Kidney (tissue), 14 donors: ENCODE results near the gene HHAT. TPM values are rescaled to one million over a fixed set of nuclear protein-coding genes. Genes with fewer than 3 reads are reported as not detected.

Experiments
- DNase-seq, 5 donors: peaks; one replicate each; pipeline ENCODE4 v3.0.0-alpha.2; 2013 to 2020
- FAIRE-seq: peaks from 2 replicates; lab custom pipeline; 2012; peaks lifted over from hg19 to GRCh38; lab: Jason Lieb, UNC
- H3K27ac ChIP-seq, 2 donors: one replicate each; pipeline ENCODE4 v1.7.0; 2013; ENCODE audit warnings: low read depth in 2 of 2, low read length in 2 of 2, inconsistent platforms in 1 of 2
- H3K27me3 ChIP-seq: one replicate; pipeline ENCODE4 v1.7.1; 2013; ENCODE audit warnings: low read length, inconsistent platforms; ENCODE audit not compliant: control insufficient read depth, insufficient read depth
- H3K36me3 ChIP-seq, 3 donors: one replicate each; pipeline versions ENCODE4 v1.7.0 to v1.7.1; 2013; ENCODE audit warnings: low read length in 3 of 3, control low read depth in 1 of 3, inconsistent platforms in 1 of 3; ENCODE audit not compliant: insufficient read depth in 3 of 3, control insufficient read depth in 2 of 3
- H3K4me1 ChIP-seq, 3 donors: one replicate each; pipeline versions ENCODE4 v1.7.0 to v1.7.1; 2013; ENCODE audit warnings: low read length in 3 of 3, inconsistent platforms in 1 of 3, low read depth in 1 of 3; ENCODE audit not compliant: control insufficient read depth in 2 of 3, insufficient read depth in 2 of 3
- H3K4me3 ChIP-seq, 3 donors: one replicate each; pipeline versions ENCODE4 v1.7.0 to v1.8.1; 2013; ENCODE audit warnings: low read length in 3 of 3, control low read depth in 1 of 3, inconsistent platforms in 1 of 3
- H3K9ac ChIP-seq, 3 donors: one replicate each; pipeline versions ENCODE4 v1.7.0 to v1.7.1; 2013; ENCODE audit warnings: low read length in 3 of 3, control low read depth in 1 of 3, inconsistent platforms in 1 of 3
- H3K9me3 ChIP-seq, 3 donors: one replicate each; pipeline versions ENCODE4 v1.7.0 to v1.7.1; 2013; ENCODE audit warnings: low read length in 3 of 3, control low read depth in 1 of 3, inconsistent platforms in 1 of 3; ENCODE audit not compliant: control insufficient read depth in 2 of 3, insufficient read depth in 1 of 3
- intact Hi-C: fragments of 100-400 bp; cut with DNase I; formaldehyde crosslinking; loops from one replicate; pipeline ENCODE4 v1.11.1; 2022
- polyA plus RNA-seq: library from polyadenylated mRNA; stranded (reverse); fragments of 350-450 nt; fragmentation: Illumina TruSeq; extraction: RNeasy Lipid Tissue Mini Kit (QIAGEN cat#74804); gene quantifications from one replicate; pipeline ENCODE4 v1.2.3, GENCODE V29; 2014; ENCODE audit warnings: low read depth, low replicate concordance; ENCODE audit not compliant: insufficient read depth
- total RNA-seq: library from RNA; stranded (reverse); fragmentation: NEBNext Ultra II Directional; extraction: Animal tissue kit (Norgen Biotek cat#: 25700); gene quantifications from one replicate; pipeline ENCODE4 v1.2.1, GENCODE V29; 2021
- TF ChIP-seq, protein P1 (sequence below): IDR thresholded peaks from 3 replicates; pipeline ENCODE4 v1.5.1; 2012; ENCODE audit warnings: mild to moderate bottlenecking, moderate library complexity, borderline replicate concordance; ENCODE audit not compliant: insufficient read depth; ENCODE audit errors: extremely low read depth
- donor health status: control.
- donor health status: control.
- donor health status: control.
- donor health status: control.
- donor health status: control.
- donor health status: DM: yes; HTN: yes; CAD: no.
- donor health status: Normal renal cell carcinoma (clear cell type).

HHAT gene
- total and polyA plus RNA-seq, 2 donors from 2014 or later, result 5.5 to 9.7 TPM

DNA sequence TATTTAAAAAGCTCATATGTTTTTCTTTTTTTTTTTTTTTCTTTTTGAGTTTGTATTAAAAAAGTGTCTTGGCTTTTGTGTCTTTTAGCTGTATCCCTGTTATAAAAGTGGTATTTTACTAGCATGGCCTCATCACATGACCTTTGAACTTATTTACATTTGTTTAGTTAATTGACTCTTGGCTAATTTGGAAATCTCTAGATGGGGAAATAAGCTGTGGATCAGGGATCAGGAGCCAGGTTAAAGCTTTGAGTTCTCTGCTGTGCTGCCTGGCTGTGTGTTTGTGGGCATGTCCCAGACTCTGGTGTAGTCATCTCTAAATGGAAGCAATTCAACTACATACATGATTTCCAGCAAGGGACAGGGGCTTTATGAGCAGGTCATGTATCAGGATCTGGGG, 56.5 kb downstream of the HHAT start:
- H3K27ac ChIP-seq, result no peak overlapping the region
- no peaks in the 10 kb centered on the region for H3K27me3 ChIP-seq
- H3K4me3 ChIP-seq, result no peak overlapping the region
- no peaks in the 10 kb centered on the region for H3K36me3 ChIP-seq
- TF ChIP-seq, protein P1, sequence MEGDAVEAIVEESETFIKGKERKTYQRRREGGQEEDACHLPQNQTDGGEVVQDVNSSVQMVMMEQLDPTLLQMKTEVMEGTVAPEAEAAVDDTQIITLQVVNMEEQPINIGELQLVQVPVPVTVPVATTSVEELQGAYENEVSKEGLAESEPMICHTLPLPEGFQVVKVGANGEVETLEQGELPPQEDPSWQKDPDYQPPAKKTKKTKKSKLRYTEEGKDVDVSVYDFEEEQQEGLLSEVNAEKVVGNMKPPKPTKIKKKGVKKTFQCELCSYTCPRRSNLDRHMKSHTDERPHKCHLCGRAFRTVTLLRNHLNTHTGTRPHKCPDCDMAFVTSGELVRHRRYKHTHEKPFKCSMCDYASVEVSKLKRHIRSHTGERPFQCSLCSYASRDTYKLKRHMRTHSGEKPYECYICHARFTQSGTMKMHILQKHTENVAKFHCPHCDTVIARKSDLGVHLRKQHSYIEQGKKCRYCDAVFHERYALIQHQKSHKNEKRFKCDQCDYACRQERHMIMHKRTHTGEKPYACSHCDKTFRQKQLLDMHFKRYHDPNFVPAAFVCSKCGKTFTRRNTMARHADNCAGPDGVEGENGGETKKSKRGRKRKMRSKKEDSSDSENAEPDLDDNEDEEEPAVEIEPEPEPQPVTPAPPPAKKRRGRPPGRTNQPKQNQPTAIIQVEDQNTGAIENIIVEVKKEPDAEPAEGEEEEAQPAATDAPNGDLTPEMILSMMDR, result no peak
- H3K9me3 ChIP-seq, result no peaks in the 10 kb centered on the region
- no peak for DNase-seq
- FAIRE-seq, result no peak
- no peaks in the 10 kb centered on the region for H3K4me1 ChIP-seq
- no peak overlapping the region for H3K9ac ChIP-seq
- intact Hi-C loops, result no loop called here

GRCh38 chr1:210394281-210394821, 65.6 kb downstream of the HHAT start:
- H3K27ac ChIP-seq, result no peak overlapping the region
- H3K36me3 ChIP-seq, result no peaks in the 10 kb centered on the region
- H3K4me1 ChIP-seq, result no peaks in the 10 kb centered on the region
- no peaks in the 10 kb centered on the region for H3K27me3 ChIP-seq
- DNase-seq, result no peak
- TF ChIP-seq, protein P1, result no peak
- H3K9me3 ChIP-seq, result no peaks in the 10 kb centered on the region
- intact Hi-C loops, result no loop called here
- H3K9ac ChIP-seq, result no peak overlapping the region
- FAIRE-seq, result no peak
- H3K4me3 ChIP-seq, result no peak overlapping the region

- no peak overlapping the region for H3K9ac ChIP-seq
- intact Hi-C loops, result no loop called here
- FAIRE-seq (no peak), DNase-seq (no peak)
- no peaks in the 10 kb centered on the region for H3K27me3 ChIP-seq
- H3K9me3 ChIP-seq, result no peaks in the 10 kb centered on the region
- no peak overlapping the region for H3K27ac ChIP-seq
- TF ChIP-seq, protein P1, result no peak
- H3K4me1 ChIP-seq, result no peaks in the 10 kb centered on the region
- no peaks in the 10 kb centered on the region for H3K36me3 ChIP-seq
- no peak overlapping the region for H3K4me3 ChIP-seq
These were observed 67.8 kb downstream of the HHAT start for GRCh38 chr1:210396541-210396940.

DNA sequence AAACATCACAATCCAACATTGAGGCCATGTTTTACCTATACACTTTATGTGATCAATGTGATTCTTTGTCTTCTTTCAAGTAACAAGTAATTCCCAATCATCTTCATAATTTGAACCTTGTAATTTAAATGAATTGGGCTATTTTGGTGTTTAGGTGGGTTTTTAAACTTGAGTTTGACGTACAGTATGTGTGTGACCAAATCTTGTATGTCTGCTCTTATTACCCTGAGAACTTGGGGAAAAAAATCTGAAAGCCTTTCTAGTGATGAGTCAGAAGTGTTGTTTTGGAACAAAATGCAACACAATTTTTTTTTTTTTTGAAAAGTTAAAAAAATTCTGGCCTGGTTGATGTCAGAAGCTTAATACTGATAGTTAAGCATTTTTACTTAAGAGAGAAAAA, 68.5 kb downstream of the HHAT start:
- DNase-seq (no peak), FAIRE-seq (no peak)
- no peak overlapping the region for H3K27ac ChIP-seq
- no peaks in the 10 kb centered on the region for H3K36me3 ChIP-seq
- intact Hi-C loops, result no loop called here
- no peak overlapping the region for H3K4me3 ChIP-seq
- H3K9me3 ChIP-seq, result no peaks in the 10 kb centered on the region
- no peaks in the 10 kb centered on the region for H3K4me1 ChIP-seq
- H3K9ac ChIP-seq, result no peak overlapping the region
- H3K27me3 ChIP-seq, result no peaks in the 10 kb centered on the region
- TF ChIP-seq, protein P1, result no peak
